Fibroblast of lung (primary cell): Measurements from ENCODE around the gene SDF2L1. TPM values are rescaled to one million over a fixed set of nuclear protein-coding genes. Genes with fewer than 3 reads are reported as not detected.
"Not testable (repeated sequence)": the region's sequence is repeated elsewhere in the genome, so short reads cannot be mapped to it uniquely, and the experiment has no call there.

Source experiments
- DNase-seq, 2 donors: peaks; one replicate each; pipeline versions ENCODE4 v3.0.0 to v3.0.0-alpha.2; 2010; ENCODE audit warnings: low read depth in 2 of 2
- H2AFZ ChIP-seq: 2 replicates; pipeline ENCODE4 v1.5.1; 2012; ENCODE audit warnings: low read length, control low read depth, inconsistent platforms
- H3K27ac ChIP-seq: 2 replicates; pipeline ENCODE4 v1.5.1; 2011; ENCODE audit warnings: low read length, control low read depth; ENCODE audit not compliant: insufficient read depth
- H3K27me3 ChIP-seq: 2 replicates; pipeline ENCODE4 v1.5.1; 2011; ENCODE audit warnings: mild to moderate bottlenecking, low read length; ENCODE audit not compliant: control insufficient read depth, insufficient read depth
- H3K36me3 ChIP-seq: 2 replicates; pipeline ENCODE4 v1.5.1; 2011; ENCODE audit warnings: low read length; ENCODE audit not compliant: control insufficient read depth, insufficient read depth
- H3K4me1 ChIP-seq: 2 replicates; pipeline ENCODE4 v1.5.1; 2011; ENCODE audit warnings: low read length; ENCODE audit not compliant: control insufficient read depth, insufficient read depth; ENCODE audit errors: extremely low read depth
- H3K4me2 ChIP-seq: 2 replicates; pipeline ENCODE4 v1.5.1; 2011; ENCODE audit warnings: low read length, control low read depth; ENCODE audit not compliant: insufficient read depth; ENCODE audit errors: extremely low read depth
- H3K4me3 ChIP-seq, 4 experiments: fragments of 200-600 bp in 1 of 4; sonication (generic) in 1 of 4; replicated peaks in 1 of 4; 2 replicates each; pipeline ENCODE4 v1.5.1; 2011 to 2016; ENCODE audit warnings: low read length in 4 of 4, low read depth in 3 of 4, mild to moderate bottlenecking in 3 of 4, control low read depth in 2 of 4, inconsistent platforms in 1 of 4, mixed read lengths in 1 of 4; ENCODE audit not compliant: insufficient read depth in 1 of 4; ENCODE audit errors: control extremely low read depth in 1 of 4
- H3K79me2 ChIP-seq: 2 replicates; pipeline ENCODE4 v1.5.1; 2012; ENCODE audit warnings: mild to moderate bottlenecking, low read length, inconsistent platforms; ENCODE audit not compliant: control insufficient read depth, insufficient read depth
- H3K9ac ChIP-seq: 2 replicates; pipeline ENCODE4 v1.5.1; 2011; ENCODE audit warnings: mild to moderate bottlenecking, low read length, control low read depth; ENCODE audit not compliant: insufficient read depth
- H3K9me3 ChIP-seq: 2 replicates; pipeline ENCODE4 v1.5.1; 2012; ENCODE audit warnings: low read depth, low read length; ENCODE audit not compliant: control insufficient read depth, insufficient read depth
- H4K20me1 ChIP-seq: 2 replicates; pipeline ENCODE4 v1.5.1; 2011; ENCODE audit warnings: low read length; ENCODE audit not compliant: control insufficient read depth, insufficient read depth; ENCODE audit errors: extremely low read depth
- EZH2 ChIP-seq: IDR thresholded peaks from 2 replicates; pipeline ENCODE4 v1.5.1; 2012; ENCODE audit warnings: low read length, control low read depth, mild to moderate bottlenecking; ENCODE audit errors: missing control alignments
- polyA plus RNA-seq, 2 donors: library from polyadenylated mRNA; depleted of rRNA in 1 of 2; stranded (reverse) in 1 of 2; unstranded in 1 of 2; fragments of >200 nt; gene quantifications; 2 replicates each; pipeline ENCODE4 v1.2.1, GENCODE V29; 2011 to 2012; ENCODE audit warnings: missing spikeins in 1 of 2
- total RNA-seq: library from RNA; depleted of rRNA; stranded (reverse); fragments of >200 nt; gene quantifications from 2 replicates; pipeline ENCODE4 v1.2.1, GENCODE V29; 2014
- TF ChIP-seq, protein P1 (sequence below), 2 donors: IDR thresholded peaks in 1 of 2; conservative IDR thresholded peaks in 1 of 2; 1 replicate in 1 of 2; 2 replicates in 1 of 2; pipeline ENCODE4 v1.5.1; 2011 to 2012; ENCODE audit warnings: low read length in 2 of 2, control low read depth in 1 of 2, inconsistent platforms in 1 of 2, low read depth in 1 of 2, mild to moderate bottlenecking in 1 of 2

The SDF2L1 gene
- total and polyA plus RNA-seq, 2 donors (not counting 1 experiment from before 2014, with no cell fraction given) = 12.0 to 13.2 TPM

GRCh38 chr22:21674638-21675245 is 32.6 kb downstream of the SDF2L1 start:
- H3K4me3 ChIP-seq = no peak overlapping the region
- peaks cover 13% of the 10 kb centered on the region for H3K36me3 ChIP-seq

DNA sequence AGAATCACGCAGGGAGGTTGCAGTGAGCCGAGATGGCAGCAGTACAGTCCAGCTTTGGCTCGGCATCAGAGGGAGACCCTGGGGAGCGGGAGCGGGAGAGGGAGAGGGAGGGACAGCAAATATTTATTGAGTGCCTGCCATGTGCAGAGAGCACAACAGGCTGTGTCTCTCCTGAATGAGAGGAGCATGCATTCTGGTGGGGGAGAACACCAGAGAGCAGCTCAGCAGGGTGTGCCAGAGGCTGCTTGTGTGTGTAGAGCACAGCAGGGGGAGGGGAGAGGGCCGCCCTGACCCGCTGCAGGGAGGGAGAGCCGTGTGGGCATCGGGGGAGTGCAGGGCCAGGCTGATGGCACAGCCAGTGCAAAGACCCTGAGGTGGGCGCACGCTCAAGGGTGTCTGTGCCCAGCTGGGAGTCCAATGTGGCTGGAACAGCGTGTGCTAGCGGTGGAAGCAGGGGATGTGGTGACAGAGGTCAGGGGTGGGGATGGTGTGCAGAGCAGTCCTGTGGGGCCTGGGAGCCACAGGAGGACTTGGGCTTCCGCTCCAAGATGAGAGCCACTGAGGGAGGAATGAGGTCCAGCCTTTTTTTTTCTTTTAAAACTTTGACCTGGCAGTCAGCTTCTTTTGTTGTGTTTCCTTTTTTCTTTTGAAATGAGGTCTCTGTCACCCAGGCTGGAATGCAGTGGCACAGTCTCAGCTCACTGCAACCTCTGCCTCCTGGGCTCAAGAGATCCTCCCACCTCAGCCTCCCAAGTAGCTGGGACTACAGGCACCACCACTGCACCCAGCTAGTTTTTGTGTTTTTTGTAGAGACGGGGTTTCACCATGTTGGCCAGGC is 35.7 kb downstream of the SDF2L1 start:
- H3K9ac ChIP-seq = no peak overlapping the region
- no peak for DNase-seq
- no peaks in the 10 kb centered on the region for H4K20me1 ChIP-seq
- no peak overlapping the region for H3K4me2 ChIP-seq
- no peaks in the 10 kb centered on the region for H3K27me3 ChIP-seq
- no peak for TF ChIP-seq EZH2
- TF ChIP-seq, protein P1, sequence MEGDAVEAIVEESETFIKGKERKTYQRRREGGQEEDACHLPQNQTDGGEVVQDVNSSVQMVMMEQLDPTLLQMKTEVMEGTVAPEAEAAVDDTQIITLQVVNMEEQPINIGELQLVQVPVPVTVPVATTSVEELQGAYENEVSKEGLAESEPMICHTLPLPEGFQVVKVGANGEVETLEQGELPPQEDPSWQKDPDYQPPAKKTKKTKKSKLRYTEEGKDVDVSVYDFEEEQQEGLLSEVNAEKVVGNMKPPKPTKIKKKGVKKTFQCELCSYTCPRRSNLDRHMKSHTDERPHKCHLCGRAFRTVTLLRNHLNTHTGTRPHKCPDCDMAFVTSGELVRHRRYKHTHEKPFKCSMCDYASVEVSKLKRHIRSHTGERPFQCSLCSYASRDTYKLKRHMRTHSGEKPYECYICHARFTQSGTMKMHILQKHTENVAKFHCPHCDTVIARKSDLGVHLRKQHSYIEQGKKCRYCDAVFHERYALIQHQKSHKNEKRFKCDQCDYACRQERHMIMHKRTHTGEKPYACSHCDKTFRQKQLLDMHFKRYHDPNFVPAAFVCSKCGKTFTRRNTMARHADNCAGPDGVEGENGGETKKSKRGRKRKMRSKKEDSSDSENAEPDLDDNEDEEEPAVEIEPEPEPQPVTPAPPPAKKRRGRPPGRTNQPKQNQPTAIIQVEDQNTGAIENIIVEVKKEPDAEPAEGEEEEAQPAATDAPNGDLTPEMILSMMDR (conservative IDR thresholded peaks at IDR 0.05 in 1 of 2, IDR thresholded peaks at IDR 0.05 in 1 of 2; ENCODE audit: low read depth in 1 of 2, low read length in 2 of 2) = no peak
- H3K79me2 ChIP-seq = no peaks in the 10 kb centered on the region
- no peaks in the 10 kb centered on the region for H3K9me3 ChIP-seq
- no peak overlapping the region for H3K27ac ChIP-seq
- H3K4me3 ChIP-seq = no peak overlapping the region
- no peak overlapping the region for H2AFZ ChIP-seq
- no peaks in the 10 kb centered on the region for H3K4me1 ChIP-seq
- H3K36me3 ChIP-seq = peaks cover 11% of the 10 kb centered on the region

More at GRCh38 chr22:21674638-21675245, 32.6 kb downstream of the SDF2L1 start:
- Histone ChIP-seq H3K27ac (no peak overlapping the region), H3K79me2 (no peaks in the 10 kb centered on the region), H3K4me1 (no peaks in the 10 kb centered on the region), H3K27me3 (no peaks in the 10 kb centered on the region), H3K9ac (no peak overlapping the region), H4K20me1 (no peaks in the 10 kb centered on the region), H3K9me3 (no peaks in the 10 kb centered on the region), H3K4me2 (no peak overlapping the region), H2AFZ (no peak overlapping the region)
- TF ChIP-seq, protein P1 (conservative IDR thresholded peaks at IDR 0.05 in 1 of 2, IDR thresholded peaks at IDR 0.05 in 1 of 2; ENCODE audit: low read depth in 1 of 2, low read length in 2 of 2) = no peak
- no peak for TF ChIP-seq EZH2
- DNase-seq = no peak

GRCh38 chr22:21678842-21679241 is 36.7 kb downstream of the SDF2L1 start:
- H3K4me1 ChIP-seq, H3K9ac ChIP-seq, DNase-seq, H3K4me3 ChIP-seq, H3K4me2 ChIP-seq, H2AFZ ChIP-seq, H4K20me1 ChIP-seq, H3K27me3 ChIP-seq, H3K27ac ChIP-seq, H3K9me3 ChIP-seq, H3K79me2 ChIP-seq: not testable (repeated sequence)
- H3K36me3 ChIP-seq = peaks cover 12% of the 10 kb centered on the region
